HG03575 (cell line): ENCODE measurements around the gene FGFR4.

Experiments
- ATAC-seq: cut with Tn5 transposase; IDR thresholded peaks from one replicate; pipeline ENCODE4 v1.9.1; 2021; ENCODE audit not compliant: unreplicated experiment, insufficient number of reproducible peaks, low FRiP score; ENCODE audit errors: extremely low read depth

The FGFR4 gene

DNA sequence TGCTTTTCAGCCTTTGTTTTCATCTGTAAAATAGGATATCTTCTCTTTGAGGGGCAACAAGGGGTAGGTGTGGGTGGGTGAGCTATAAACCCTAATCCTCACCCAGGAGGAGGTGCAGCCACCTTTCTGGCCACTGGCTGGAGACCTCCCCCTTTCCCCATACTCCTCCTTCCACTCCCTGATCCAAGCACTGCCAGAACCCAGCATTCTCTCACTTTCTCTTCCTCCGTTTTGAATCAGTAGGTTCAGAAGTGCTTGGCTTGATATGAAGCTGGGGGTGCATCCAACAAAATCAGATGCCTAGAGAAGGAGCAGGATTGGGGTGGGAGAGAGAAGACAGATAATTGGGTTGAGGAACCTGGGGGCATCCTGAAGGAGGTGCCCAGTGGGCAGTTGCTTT, 40.1 kb downstream of the FGFR4 start:
- no peak for ATAC-seq

DNA sequence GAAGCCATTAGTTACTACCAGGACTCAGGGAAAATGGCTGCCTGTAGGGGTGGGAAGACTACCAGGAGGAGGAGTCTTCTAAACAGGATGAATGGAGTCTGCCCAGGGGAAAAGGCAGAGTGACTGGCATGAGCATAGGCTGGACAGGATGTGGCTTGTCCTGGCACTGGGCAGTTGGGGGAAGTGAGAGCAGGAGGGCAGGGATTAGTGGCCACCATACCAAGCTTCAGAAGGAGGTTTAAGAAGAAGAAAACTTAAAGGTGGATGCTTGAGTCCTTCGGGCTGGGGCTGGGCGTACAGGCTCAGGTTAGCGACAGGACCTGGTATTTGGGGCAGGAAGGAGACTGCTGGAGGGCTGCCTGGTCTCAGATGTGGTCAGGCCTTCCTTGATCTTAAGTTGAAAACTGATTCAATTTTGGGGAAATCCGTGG, 41.9 kb downstream of the FGFR4 start:
- ATAC-seq: no peak

GRCh38 chr5:177130211-177131018, 43.7 kb downstream of the FGFR4 start:
- ATAC-seq: no peak

DNA sequence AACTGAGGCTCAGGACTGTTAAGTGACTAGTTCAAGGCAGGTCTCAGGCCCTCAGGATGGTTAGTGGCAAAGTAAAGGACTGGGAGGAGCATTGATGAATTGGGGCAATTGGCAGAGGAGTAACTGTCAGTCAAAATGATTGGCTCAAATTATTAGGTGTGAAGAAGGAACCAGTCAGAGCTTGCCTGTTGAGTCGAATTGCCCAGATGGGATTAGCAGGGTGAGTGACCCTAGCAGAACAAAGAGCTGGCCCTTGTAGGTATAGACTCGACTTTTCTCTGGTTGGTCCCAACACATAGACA, 44.3 kb downstream of the FGFR4 start:
- no peak for ATAC-seq

- no peak for ATAC-seq
Measured at GRCh38 chr5:177131352-177132135, 44.8 kb downstream of the FGFR4 start.

DNA sequence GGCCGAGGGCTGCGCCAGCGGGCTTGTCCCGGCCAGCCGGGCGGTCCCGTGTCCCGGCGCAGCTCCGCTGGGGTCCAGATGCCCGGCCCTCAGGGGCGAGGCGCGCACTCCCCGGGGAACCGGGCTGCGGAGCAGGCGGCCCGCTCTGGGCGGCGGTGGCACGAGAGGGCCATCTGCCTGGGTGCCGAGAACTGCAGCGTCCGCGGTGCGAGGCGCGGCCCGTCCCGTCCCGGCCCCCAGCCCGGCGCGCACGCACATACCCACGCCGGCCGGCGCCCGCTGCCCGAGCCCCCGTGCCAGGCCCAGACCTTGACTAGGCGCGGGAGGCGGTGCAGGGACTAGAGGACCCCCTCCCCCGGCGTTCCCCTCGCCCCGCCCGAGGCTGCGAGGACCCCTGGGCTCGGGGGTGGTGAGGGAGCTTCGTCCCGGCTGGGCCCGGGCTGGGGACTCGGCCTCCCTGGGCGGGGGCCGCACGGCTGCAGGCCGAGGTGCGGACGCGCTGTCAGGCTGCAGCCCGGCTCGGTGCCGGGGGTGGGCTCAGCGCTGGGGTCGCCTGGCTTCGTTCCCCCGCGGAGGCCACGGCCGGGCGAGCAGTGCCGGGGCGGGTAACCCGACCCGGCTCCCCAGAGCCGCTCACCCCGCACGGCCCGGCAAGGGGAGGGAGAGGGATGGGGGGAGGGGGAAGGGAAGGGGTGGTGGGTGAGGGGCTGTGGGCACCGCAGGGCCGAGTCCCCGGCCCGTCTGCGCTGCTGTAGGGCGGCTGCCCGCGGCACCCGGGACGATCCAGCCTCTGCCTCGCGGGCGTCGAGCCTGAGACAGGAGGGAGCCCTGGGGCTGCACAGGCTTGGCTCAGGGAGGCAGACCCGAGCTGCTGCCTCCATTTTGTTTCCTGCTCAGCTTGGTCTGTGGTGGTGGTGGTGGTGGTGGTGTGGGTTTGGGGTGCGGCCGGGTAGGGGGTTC, 45.7 kb downstream of the FGFR4 start:
- no peak for ATAC-seq

DNA sequence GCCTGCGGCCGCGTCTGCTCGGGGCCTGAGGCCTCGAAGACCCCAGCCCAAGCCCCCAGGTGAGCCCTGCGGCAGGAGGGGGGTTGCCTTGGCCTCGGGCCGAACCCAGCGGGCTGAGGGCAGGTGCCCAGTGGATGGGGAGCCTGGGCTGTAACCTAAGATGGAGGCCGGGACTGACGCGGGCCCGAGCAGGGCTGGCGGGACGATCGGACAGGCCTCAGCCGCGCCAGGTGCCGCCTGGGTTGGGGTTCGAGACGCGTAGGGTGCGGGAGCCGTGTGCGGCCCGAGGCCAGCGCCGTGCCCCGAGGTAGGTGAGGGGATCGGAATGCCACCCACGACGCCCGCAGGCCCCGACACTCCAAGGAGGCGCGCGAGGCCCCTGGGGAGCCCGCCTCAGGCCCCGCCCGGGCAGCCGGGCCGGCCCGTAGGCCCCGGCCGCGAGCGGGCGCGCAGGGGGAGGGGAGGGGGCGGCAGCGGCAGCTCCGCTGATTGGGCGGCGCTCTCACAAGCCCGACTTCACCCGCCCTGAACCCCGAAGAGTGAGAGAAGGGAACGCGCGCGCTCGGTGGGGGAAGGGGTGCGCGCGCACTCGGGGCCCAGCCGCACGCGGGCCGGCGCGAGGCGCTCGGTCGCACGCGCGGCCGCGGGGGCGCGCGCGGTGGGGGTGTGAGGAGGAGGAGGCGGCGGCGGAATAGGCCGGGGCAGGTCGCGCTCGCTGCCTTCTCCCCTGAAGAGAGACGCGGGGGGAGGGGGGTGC, 46.6 kb downstream of the FGFR4 start, which contains the start of gene NSD1:
TSS of gene NSD1 (plus strand) at position 678 of the 757 bp plus-strand sequence. CDS start 1,331 bp downstream, outside the sequence.
- ATAC-seq: peak; percentile 29

DNA sequence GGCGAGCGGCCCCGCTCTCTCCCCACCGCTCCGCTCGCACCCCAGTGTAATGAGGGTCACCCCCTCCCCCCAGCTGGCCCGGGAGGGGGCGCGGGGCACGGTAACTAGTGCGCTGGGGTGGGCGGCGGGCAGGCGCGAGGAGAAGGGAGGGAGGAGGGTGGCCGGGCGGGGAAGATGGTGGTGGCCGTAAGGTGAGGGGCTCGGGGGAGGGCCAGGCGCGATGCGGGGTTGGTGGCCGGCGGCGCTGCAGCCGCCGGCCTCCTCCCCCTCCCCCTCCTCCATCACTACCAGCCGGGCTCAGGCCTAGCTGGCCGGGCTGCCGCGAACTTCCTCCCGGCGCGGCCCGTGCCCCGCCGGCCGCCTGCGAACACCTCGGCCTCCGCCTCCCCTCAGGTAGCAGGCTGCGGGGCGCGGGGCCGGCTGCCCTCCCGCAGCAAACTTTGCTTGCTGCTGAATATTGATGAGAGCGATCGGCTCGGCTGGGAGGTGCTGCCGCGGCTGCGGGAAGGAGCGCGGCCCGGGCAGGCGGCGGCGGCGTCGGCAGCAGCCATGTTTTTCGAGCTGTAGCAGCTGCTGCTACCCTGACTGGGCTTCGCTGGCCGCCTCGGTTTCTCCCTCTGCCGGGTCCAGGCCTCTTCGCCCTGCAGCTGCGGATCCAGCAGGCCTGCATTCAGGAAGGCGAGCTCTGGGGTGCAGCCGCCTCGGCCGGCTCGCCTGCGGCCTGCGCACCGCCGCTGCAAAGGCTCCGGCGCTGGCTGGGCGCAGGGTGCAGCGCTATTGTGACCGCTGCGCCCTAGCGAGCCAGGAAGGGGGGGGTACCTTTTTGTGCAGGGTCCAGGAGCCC, 47.4 kb downstream of the FGFR4 start:
- ATAC-seq: no peak

DNA sequence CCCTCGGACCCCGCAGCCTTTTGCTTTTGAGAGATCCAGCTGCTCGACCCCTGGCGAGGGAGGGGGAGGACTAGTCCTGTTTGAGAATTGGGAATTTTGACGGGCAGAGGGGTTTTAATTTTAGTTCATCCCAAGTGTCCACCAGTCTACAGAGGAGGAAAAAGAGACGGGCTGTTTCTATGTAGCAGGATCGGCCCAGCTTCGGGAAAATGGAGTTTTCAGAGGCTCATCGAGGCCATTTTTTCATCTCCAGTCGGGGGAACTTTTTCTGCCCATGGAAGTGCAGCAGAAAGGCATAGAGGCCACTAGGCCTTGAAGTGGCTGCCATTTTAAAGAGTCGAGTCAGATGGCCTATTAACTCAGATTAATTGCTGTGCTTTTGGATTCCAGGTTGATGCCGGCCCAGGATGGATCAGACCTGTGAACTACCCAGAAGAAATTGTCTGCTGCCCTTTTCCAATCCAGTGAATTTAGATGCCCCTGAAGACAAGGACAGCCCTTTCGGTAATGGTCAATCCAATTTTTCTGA, 48.0 kb downstream of the FGFR4 start:
- ATAC-seq: no peak

GRCh38 chr5:177140312-177140711, 53.6 kb downstream of the FGFR4 start:
- ATAC-seq: no peak

DNA sequence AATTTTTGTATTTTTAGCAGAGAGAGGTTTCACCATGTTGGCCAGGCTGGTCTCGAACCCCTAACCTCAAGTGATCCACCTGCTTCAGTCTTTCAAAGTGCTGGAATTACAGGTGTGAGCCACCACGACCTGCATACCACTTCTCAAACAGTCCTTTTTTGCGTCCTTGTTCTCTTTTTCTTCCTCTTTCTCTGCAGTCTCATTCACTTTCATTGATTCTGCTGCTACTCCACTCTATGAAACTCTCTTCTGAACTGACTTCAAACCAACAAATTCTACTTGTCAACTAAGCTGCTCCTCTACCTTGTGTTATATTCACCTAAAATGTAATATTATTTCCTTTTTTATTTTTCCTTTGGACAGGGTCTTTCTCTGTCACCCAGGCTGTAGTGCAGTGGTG, 54.8 kb downstream of the FGFR4 start:
- ATAC-seq: no peak

DNA sequence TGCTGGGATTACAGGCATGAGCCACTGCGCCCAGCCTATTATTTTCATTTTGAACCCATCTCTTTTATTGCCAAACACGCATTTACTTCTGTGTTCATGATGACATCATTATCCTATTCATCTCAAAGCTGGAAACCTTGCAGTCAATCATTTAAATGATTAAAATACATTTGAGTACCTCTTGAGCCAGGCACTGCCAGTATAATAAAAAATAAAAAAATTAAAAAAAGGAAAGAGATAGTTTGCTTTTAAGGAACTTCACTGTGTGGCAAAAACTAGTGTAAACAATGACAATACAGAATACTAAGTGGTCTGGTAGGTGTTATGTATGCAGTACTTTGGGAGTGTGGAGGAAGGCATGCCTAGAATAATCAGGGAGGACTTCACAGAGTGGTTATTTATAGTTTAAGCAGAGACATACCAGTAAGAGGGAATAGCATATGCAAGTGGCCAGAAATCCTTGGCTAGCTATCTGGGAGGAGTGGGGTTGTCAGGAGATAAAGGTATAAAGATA, 55.4 kb downstream of the FGFR4 start:
- ATAC-seq: no peak

DNA sequence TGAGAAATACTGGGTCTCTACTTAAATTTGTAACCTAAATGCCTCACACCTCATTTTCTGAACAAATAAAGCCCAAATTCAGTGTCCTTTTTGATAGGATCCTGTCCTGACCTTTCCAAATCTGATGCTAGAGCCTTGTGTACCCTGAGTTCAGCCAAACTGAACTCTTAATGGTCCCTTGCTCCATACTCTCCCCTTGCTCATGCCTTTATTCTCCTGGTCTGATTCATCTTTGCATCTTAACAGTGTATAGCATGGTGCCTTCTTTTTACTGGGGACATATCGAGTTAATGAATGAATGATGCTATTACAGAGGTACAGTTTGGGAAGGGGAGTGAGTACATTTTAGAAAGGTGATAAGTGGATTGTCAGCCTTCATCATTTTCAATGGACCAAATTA, 56.1 kb downstream of the FGFR4 start:
- ATAC-seq: no peak

- no peak for ATAC-seq
Measured at GRCh38 chr5:177146891-177147638, 60.4 kb downstream of the FGFR4 start.
